Natural killer cell (primary cell): ENCODE results near the gene OR11A1. TPM values are rescaled to one million over a fixed set of nuclear protein-coding genes. Genes with fewer than 3 reads are reported as not detected.

Source experiments
- ATAC-seq, 3 donors: fragments of 150-1000 bp in 2 of 3; fragments of 200-7000 bp in 1 of 3; cut with Tn5 transposase; 1 replicate in 1 of 3; 2 replicates in 2 of 3; pipeline ENCODE4 v1.10.0; 2021; ENCODE audit warnings: mild to moderate bottlenecking in 2 of 3, moderate library complexity in 2 of 3
- DNase-seq, 2 donors: peaks; one replicate each; pipeline versions ENCODE4 v3.0.0 to v3.0.0-alpha.2; 2013 to 2021; ENCODE audit warnings: mixed read lengths in 1 of 2
- H3K27ac ChIP-seq: one replicate; pipeline ENCODE4 v1.5.1; 2013; ENCODE audit warnings: mild to moderate bottlenecking, low read length
- H3K27me3 ChIP-seq: one replicate; pipeline ENCODE4 v1.6.1; 2013; ENCODE audit warnings: low read length; ENCODE audit not compliant: control insufficient read depth, insufficient read depth
- H3K36me3 ChIP-seq: one replicate; pipeline ENCODE4 v1.6.1; 2013; ENCODE audit warnings: low read length; ENCODE audit not compliant: control insufficient read depth, insufficient read depth
- H3K4me1 ChIP-seq: one replicate; pipeline ENCODE4 v1.6.1; 2013; ENCODE audit warnings: low read length; ENCODE audit not compliant: control insufficient read depth, insufficient read depth
- H3K4me3 ChIP-seq: one replicate; pipeline ENCODE4 v1.5.1; 2013; ENCODE audit warnings: low read length
- H3K9me3 ChIP-seq: one replicate; pipeline ENCODE4 v1.6.1; 2013; ENCODE audit warnings: low read length; ENCODE audit not compliant: control insufficient read depth, insufficient read depth
- H3K27ac Mint-ChIP-seq, 2 donors: one replicate each; pipeline ENCODE4 v1.8.0; 2022; ENCODE audit warnings: mild to moderate bottlenecking in 2 of 2, mixed read lengths in 2 of 2, moderate library complexity in 1 of 2
- H3K27me3 Mint-ChIP-seq, 2 donors: one replicate each; pipeline ENCODE4 v1.8.0; 2022; ENCODE audit warnings: low read depth in 2 of 2, mixed read lengths in 2 of 2
- H3K36me3 Mint-ChIP-seq: one replicate; pipeline ENCODE4 v1.8.0; 2022; ENCODE audit warnings: mixed read lengths
- H3K4me1 Mint-ChIP-seq, 2 donors: one replicate each; pipeline ENCODE4 v1.8.0; 2022; ENCODE audit warnings: mixed read lengths in 2 of 2
- H3K4me3 Mint-ChIP-seq: one replicate; pipeline ENCODE4 v1.8.0; 2022; ENCODE audit warnings: mild to moderate bottlenecking, moderate library complexity, mixed read lengths
- H3K9me3 Mint-ChIP-seq, 2 donors: one replicate each; pipeline ENCODE4 v1.8.0; 2022; ENCODE audit warnings: mixed read lengths in 2 of 2
- CTCF ChIP-seq: fragments of 200-600 bp; IDR thresholded peaks from one replicate; pipeline ENCODE4 v1.8.0; 2022; ENCODE audit warnings: antibody characterized with exemption
- WGBS: methylation state at CpG from one replicate; pipeline ENCODE4 v1.1.7; 2013; ENCODE audit warnings: missing lambda C conversion rate; ENCODE audit not compliant: insufficient coverage; 5-methylcytosine and 5-hydroxymethylcytosine counted together
- intact Hi-C: fragments of 100-400 bp; cut with micrococcal nuclease; formaldehyde crosslinking; loops from one replicate; pipeline ENCODE4 v1.14.2; 2022
- total RNA-seq, 4 donors: library from RNA; stranded (reverse); fragments of 120-200 nt in 1 of 4; gene quantifications; one replicate each; pipeline versions ENCODE4 v1.2.3 to v1.2.4, GENCODE V29; 2013 to 2022

OR11A1 gene
- total RNA-seq, 3 donors from 2014 or later (not counting 1 experiment from before 2014, with no cell fraction given) = not detected

GRCh38 chr6:29502597-29502996 is 45.7 kb upstream of the OR11A1 start:
- H3K27ac Mint-ChIP-seq = no peak overlapping the region
- ATAC-seq (no peak), DNase-seq (no peak)
- no peaks in the 10 kb centered on the region for H3K4me1 ChIP-seq
- no peaks in the 10 kb centered on the region for H3K9me3 ChIP-seq
- intact Hi-C loops = no loop called here
- H3K27me3 Mint-ChIP-seq = peaks cover 6 to 28% of the 10 kb centered on the region in 2 donors
- no peak overlapping the region for H3K27ac ChIP-seq
- H3K9me3 Mint-ChIP-seq = no peaks in the 10 kb centered on the region
- no peak for TF ChIP-seq CTCF
- H3K36me3 ChIP-seq = no peaks in the 10 kb centered on the region
- 92% methylated on average over 5 of the region's 5 CpGs for WGBS
- H3K4me3 Mint-ChIP-seq = no peak overlapping the region
- H3K27me3 ChIP-seq = no peaks in the 10 kb centered on the region
- no peaks in the 10 kb centered on the region for H3K4me1 Mint-ChIP-seq
- no peak overlapping the region for H3K4me3 ChIP-seq
- H3K36me3 Mint-ChIP-seq = no peaks in the 10 kb centered on the region

GRCh38 chr6:29502181-29502580 is 45.3 kb upstream of the OR11A1 start:
- H3K27ac Mint-ChIP-seq = no peak overlapping the region
- Histone ChIP-seq H3K27ac (no peak overlapping the region), H3K4me1 (no peaks in the 10 kb centered on the region), H3K27me3 (no peaks in the 10 kb centered on the region), H3K9me3 (no peaks in the 10 kb centered on the region), H3K4me3 (no peak overlapping the region), H3K36me3 (no peaks in the 10 kb centered on the region)
- DNase-seq (no peak), ATAC-seq (no peak)
- no peaks in the 10 kb centered on the region for H3K9me3 Mint-ChIP-seq
- H3K36me3 Mint-ChIP-seq = no peaks in the 10 kb centered on the region
- intact Hi-C loops = no loop called here
- no peak overlapping the region for H3K4me3 Mint-ChIP-seq
- WGBS = 89% methylated on average over 3 of the region's 3 CpGs
- H3K27me3 Mint-ChIP-seq = peaks cover 6 to 28% of the 10 kb centered on the region in 2 donors
- no peaks in the 10 kb centered on the region for H3K4me1 Mint-ChIP-seq
- no peak for TF ChIP-seq CTCF

- DNase-seq = no peak
- 93% methylated on average over 6 of the region's 6 CpGs for WGBS
- no peaks in the 10 kb centered on the region for H3K4me1 ChIP-seq
- no peaks in the 10 kb centered on the region for H3K4me1 Mint-ChIP-seq
- no peak overlapping the region for H3K4me3 ChIP-seq
- peaks cover 6 to 28% of the 10 kb centered on the region in 2 donors for H3K27me3 Mint-ChIP-seq
- H3K9me3 Mint-ChIP-seq = no peaks in the 10 kb centered on the region
- H3K27me3 ChIP-seq = no peaks in the 10 kb centered on the region
- intact Hi-C loops = no loop called here
- H3K4me3 Mint-ChIP-seq = no peak overlapping the region
- no peak for TF ChIP-seq CTCF
- H3K27ac Mint-ChIP-seq = no peak overlapping the region
- H3K27ac ChIP-seq = no peak overlapping the region
- no peak for ATAC-seq
- H3K36me3 ChIP-seq = no peaks in the 10 kb centered on the region
- no peaks in the 10 kb centered on the region for H3K9me3 ChIP-seq
- H3K36me3 Mint-ChIP-seq = no peaks in the 10 kb centered on the region
These were observed 44.2 kb upstream of the OR11A1 start for GRCh38 chr6:29501106-29501505.

GRCh38 chr6:29500594-29500993 is 43.7 kb upstream of the OR11A1 start:
- no peak overlapping the region for H3K27ac Mint-ChIP-seq
- Histone ChIP-seq H3K27me3 (no peaks in the 10 kb centered on the region), H3K36me3 (no peaks in the 10 kb centered on the region), H3K4me1 (no peaks in the 10 kb centered on the region), H3K9me3 (no peaks in the 10 kb centered on the region), H3K4me3 (no peak overlapping the region), H3K27ac (no peak overlapping the region)
- no peaks in the 10 kb centered on the region for H3K9me3 Mint-ChIP-seq
- no peaks in the 10 kb centered on the region for H3K4me1 Mint-ChIP-seq
- intact Hi-C loops = no loop called here
- no peak for DNase-seq
- H3K27me3 Mint-ChIP-seq = peaks cover 6 to 30% of the 10 kb centered on the region in 2 donors
- WGBS = 91% methylated on average over 8 of the region's 8 CpGs
- H3K36me3 Mint-ChIP-seq = no peaks in the 10 kb centered on the region
- no peak overlapping the region for H3K4me3 Mint-ChIP-seq
- ATAC-seq = no peak
- TF ChIP-seq CTCF = no peak
